ENCODE measurements around the gene GALNS. TPM values are rescaled to one million over a fixed set of nuclear protein-coding genes. Genes with fewer than 3 reads are reported as not detected.

GALNS gene
- total RNA-seq, 2 donors from 2014 or later, result 37.2 to 38.6 TPM

DNA sequence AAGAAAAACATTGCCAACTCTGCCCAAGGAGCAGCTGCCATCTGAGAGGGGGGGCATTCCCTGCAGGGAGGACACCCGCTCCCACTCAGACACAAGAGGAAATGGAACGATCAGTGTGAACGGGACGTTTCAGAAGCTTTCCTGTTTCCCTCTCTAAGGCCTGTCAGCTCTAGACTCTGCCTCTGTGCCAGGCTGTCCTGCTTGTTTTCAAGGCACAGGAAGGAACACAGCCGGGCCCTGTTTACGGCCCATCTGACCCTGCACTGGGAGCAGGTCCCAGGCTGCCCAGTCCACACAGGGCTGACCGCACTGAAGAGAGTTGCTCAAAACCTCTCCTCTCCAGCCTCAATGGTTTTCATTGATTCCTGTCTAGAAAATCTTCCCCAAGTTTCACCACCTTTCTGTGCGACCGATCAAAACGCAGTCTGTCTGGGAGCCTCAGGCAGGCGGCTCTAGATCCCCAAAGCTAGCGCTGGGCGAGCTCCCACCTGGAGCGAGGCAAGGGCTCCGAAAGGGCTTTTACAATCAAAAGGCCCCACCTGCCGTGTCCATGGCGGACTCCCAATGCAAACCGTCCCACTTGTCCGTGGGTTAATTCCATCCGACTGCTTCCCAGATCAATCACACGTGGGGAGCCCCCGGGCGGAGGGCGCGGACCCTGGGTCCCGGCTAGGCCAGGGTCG is 73.2 kb downstream of the GALNS start:
- H3K9me3 ChIP-seq (ENCODE audit: control insufficient read depth, low read length, poor library complexity, severe bottlenecking), result no peaks in the 10 kb centered on the region
- H3K27ac Mint-ChIP-seq, result peak overlapping the region; percentile 98
- H3K36me3 Mint-ChIP-seq (ENCODE audit: low read depth), result no peaks in the 10 kb centered on the region
- H3K4me3 Mint-ChIP-seq, result peak overlapping the region; percentile 95
- H3K27me3 Mint-ChIP-seq, result no peaks in the 10 kb centered on the region
- no peak for ATAC-seq
- peaks cover 45% of the 10 kb centered on the region for H3K4me1 Mint-ChIP-seq
- no peak for DNase-seq

GRCh38 chr16:88782454-88783390 is 74.0 kb downstream of the GALNS start:
- Mint-ChIP-seq H3K4me1 (peaks cover 53% of the 10 kb centered on the region), H3K27me3 (no peaks in the 10 kb centered on the region), H3K36me3 (ENCODE audit: low read depth) (no peaks in the 10 kb centered on the region), H3K27ac (peak overlapping the region; percentile 98), H3K4me3 (peak overlapping the region; percentile 95)
- DNase-seq (peak in 1 of 3 donors; percentile 57), ATAC-seq (peak; percentile 12)
- H3K9me3 ChIP-seq (ENCODE audit: control insufficient read depth, low read length, poor library complexity, severe bottlenecking), result no peaks in the 10 kb centered on the region

- H3K36me3 Mint-ChIP-seq (ENCODE audit: low read depth), result no peaks in the 10 kb centered on the region
- no peaks in the 10 kb centered on the region for H3K27me3 Mint-ChIP-seq
- H3K4me3 Mint-ChIP-seq, result peak overlapping the region; percentile 95
- peaks cover 57% of the 10 kb centered on the region for H3K4me1 Mint-ChIP-seq
- ATAC-seq (peak; percentile 72), DNase-seq (peak; percentile 44 to 59 (median 55))
- peak overlapping the region; percentile 98 for H3K27ac Mint-ChIP-seq
- H3K9me3 ChIP-seq (ENCODE audit: control insufficient read depth, low read length, poor library complexity, severe bottlenecking), result no peaks in the 10 kb centered on the region
Observed at GRCh38 chr16:88781140-88782077, 75.3 kb downstream of the GALNS start.

DNA sequence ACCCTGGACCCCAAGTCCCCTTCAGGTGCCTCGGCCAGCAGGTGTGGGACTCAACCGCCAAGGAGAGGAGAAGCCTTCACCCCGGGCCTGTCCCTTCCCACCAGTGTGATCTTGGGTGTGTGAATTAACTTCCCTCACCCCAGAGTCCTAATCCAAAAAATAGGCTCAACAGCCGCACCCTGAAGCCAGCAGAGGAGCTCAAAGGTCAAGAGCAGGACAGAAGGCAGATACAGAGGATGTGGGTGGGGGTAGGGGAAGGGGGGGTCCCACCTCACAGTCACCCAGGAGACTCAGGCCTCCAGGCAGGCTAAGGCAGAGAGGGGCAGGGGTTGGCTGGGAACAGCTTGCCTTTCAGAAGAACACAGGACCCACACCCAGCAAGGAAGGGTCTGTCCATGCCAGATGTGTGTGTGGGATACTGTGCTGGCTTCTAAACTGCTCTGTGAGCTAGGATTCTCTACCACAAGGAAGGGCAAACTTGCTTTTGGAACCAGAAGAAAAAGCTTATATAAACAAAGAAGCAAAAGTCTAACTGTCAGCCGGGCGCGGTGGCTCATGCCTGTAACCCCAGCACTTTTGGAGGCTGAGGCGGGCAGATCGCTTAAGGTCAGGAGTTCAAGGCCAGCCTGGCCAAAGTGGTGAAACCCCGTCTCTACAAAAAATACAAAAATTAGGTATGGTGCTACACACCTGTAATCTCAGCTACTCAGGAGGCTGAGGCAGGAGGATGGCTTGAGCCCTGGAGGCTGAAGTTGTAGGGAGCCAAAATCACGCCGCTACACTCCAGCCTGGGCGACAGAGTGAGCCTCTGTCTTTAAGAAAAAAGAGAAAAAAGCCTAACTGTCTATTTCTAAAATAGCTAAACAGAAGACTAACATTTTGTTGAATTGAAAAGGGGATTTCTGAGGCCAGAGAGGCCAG is 76.3 kb downstream of the GALNS start:
- Mint-ChIP-seq H3K4me1 (peaks cover 55% of the 10 kb centered on the region), H3K36me3 (ENCODE audit: low read depth) (no peaks in the 10 kb centered on the region), H3K4me3 (peak overlapping the region; percentile 95), H3K27ac (peak overlapping the region; percentile 98), H3K27me3 (no peaks in the 10 kb centered on the region)
- ATAC-seq, result no peak
- no peaks in the 10 kb centered on the region for H3K9me3 ChIP-seq (ENCODE audit: control insufficient read depth, low read length, poor library complexity, severe bottlenecking)
- DNase-seq, result peak in 1 of 3 donors; percentile 9

GRCh38 chr16:88779406-88780141 is 77.2 kb downstream of the GALNS start:
- Mint-ChIP-seq H3K4me3 (peak overlapping the region; percentile 95), H3K36me3 (ENCODE audit: low read depth) (no peaks in the 10 kb centered on the region), H3K4me1 (peaks cover 60% of the 10 kb centered on the region), H3K27me3 (no peaks in the 10 kb centered on the region), H3K27ac (peak overlapping the region; percentile 98)
- no peaks in the 10 kb centered on the region for H3K9me3 ChIP-seq (ENCODE audit: control insufficient read depth, low read length, poor library complexity, severe bottlenecking)
- ATAC-seq (no peak), DNase-seq (peak in 1 of 3 donors; percentile 7)

DNA sequence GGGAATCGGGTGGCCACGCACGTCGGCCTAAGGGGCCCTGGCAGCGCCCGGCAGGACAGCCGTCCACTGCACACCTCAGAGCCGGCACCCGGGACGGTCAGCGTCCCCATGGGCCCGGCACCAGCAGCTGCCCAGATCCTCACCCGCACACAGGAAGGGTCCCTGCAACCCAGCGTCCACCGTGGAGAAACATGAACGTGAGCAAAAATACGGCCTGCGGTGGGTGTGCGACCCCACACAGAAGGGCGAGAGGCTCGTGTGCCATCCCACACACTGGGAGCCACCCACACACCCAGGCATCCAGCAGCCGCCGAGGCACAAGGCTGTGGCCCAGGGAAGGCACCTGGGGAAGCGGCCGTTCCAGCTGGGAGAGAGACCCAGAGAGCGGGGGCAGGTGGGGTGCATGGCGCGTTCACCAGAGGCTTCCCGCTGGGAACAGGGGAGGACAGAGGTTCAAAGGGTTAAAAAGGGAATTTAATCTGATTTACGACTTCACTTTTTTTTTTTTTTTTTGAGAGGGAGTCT is 78.1 kb downstream of the GALNS start:
- H3K9me3 ChIP-seq (ENCODE audit: control insufficient read depth, low read length, poor library complexity, severe bottlenecking), result no peaks in the 10 kb centered on the region
- DNase-seq (no peak), ATAC-seq (no peak)
- H3K27ac Mint-ChIP-seq, result peak overlapping the region; percentile 98
- H3K4me3 Mint-ChIP-seq, result no peak overlapping the region
- H3K27me3 Mint-ChIP-seq, result no peaks in the 10 kb centered on the region
- no peaks in the 10 kb centered on the region for H3K36me3 Mint-ChIP-seq (ENCODE audit: low read depth)
- peaks cover 59% of the 10 kb centered on the region for H3K4me1 Mint-ChIP-seq

GRCh38 chr16:88778271-88778525 is 78.5 kb downstream of the GALNS start:
- peak overlapping the region; percentile 98 for H3K27ac Mint-ChIP-seq
- peaks cover 56% of the 10 kb centered on the region for H3K4me1 Mint-ChIP-seq
- H3K36me3 Mint-ChIP-seq (ENCODE audit: low read depth), result no peaks in the 10 kb centered on the region
- H3K4me3 Mint-ChIP-seq, result peak overlapping the region; percentile 25
- DNase-seq (peak in 1 of 3 donors; percentile 7), ATAC-seq (no peak)
- no peaks in the 10 kb centered on the region for H3K9me3 ChIP-seq (ENCODE audit: control insufficient read depth, low read length, poor library complexity, severe bottlenecking)
- no peaks in the 10 kb centered on the region for H3K27me3 Mint-ChIP-seq

- peak overlapping the region; percentile 98 for H3K27ac Mint-ChIP-seq
- no peaks in the 10 kb centered on the region for H3K27me3 Mint-ChIP-seq
Observed at GRCh38 chr16:88777471-88778270, 79.1 kb downstream of the GALNS start.

DNA sequence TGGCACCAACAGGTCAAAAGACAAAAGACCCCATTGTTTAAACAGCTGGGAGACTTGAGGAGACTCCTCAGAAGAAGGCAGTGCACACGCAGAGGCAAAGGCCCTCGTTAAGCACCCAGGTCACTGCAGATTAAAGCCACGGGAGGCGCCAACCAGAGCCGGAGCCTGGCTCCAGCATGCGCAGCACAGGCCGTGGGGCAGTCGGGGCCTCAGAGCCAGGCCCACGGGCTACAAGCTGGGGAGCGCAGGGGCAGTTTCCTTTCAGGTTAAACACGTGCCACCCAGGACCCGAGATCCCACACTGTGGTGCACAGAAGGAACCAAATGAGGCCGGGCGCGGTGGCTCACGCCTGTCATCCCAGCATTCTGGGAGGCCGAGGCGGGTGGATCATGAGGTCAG is 80.9 kb downstream of the GALNS start:
- peak overlapping the region; percentile 57 for H3K27ac Mint-ChIP-seq
- DNase-seq (no peak), ATAC-seq (no peak)
- H3K9me3 ChIP-seq (ENCODE audit: control insufficient read depth, low read length, poor library complexity, severe bottlenecking), result no peaks in the 10 kb centered on the region
- H3K4me1 Mint-ChIP-seq, result peaks cover 32% of the 10 kb centered on the region
- no peaks in the 10 kb centered on the region for H3K27me3 Mint-ChIP-seq
- H3K36me3 Mint-ChIP-seq (ENCODE audit: low read depth), result no peaks in the 10 kb centered on the region
- no peak overlapping the region for H3K4me3 Mint-ChIP-seq

More at GRCh38 chr16:88777471-88778270, 79.1 kb downstream of the GALNS start:
- Mint-ChIP-seq H3K4me1 (peaks cover 51% of the 10 kb centered on the region), H3K36me3 (ENCODE audit: low read depth) (no peaks in the 10 kb centered on the region), H3K4me3 (peak overlapping the region; percentile 25)
- no peaks in the 10 kb centered on the region for H3K9me3 ChIP-seq (ENCODE audit: control insufficient read depth, low read length, poor library complexity, severe bottlenecking)
- DNase-seq (peak in 1 of 3 donors; percentile 9), ATAC-seq (no peak)

GRCh38 chr16:88774544-88775393 is 82.0 kb downstream of the GALNS start:
- ATAC-seq (no peak), DNase-seq (peak in 1 of 3 donors; percentile 10)
- Mint-ChIP-seq H3K4me3 (no peak overlapping the region), H3K27ac (peak overlapping the region; percentile 62), H3K27me3 (no peaks in the 10 kb centered on the region), H3K36me3 (ENCODE audit: low read depth) (no peaks in the 10 kb centered on the region), H3K4me1 (peaks cover 24% of the 10 kb centered on the region)
- H3K9me3 ChIP-seq (ENCODE audit: control insufficient read depth, low read length, poor library complexity, severe bottlenecking), result no peaks in the 10 kb centered on the region

Measured in T-helper 17 cell (primary cell).